HG03196 (cell line): Measurements from ENCODE around the gene GGT5.
"Not testable (repeated sequence)": the region's sequence is repeated elsewhere in the genome, so short reads cannot be mapped to it uniquely, and the experiment has no call there.

Source experiments
- ATAC-seq: cut with Tn5 transposase; IDR thresholded peaks from one replicate; pipeline ENCODE4 v1.9.1; 2021; ENCODE audit not compliant: unreplicated experiment

The GGT5 gene

GRCh38 chr22:24235315-24235714 lies 9.6 kb downstream of the GGT5 start:
- no peak for ATAC-seq

GRCh38 chr22:24233816-24234215 lies 11.1 kb downstream of the GGT5 start:
- ATAC-seq = no peak

DNA sequence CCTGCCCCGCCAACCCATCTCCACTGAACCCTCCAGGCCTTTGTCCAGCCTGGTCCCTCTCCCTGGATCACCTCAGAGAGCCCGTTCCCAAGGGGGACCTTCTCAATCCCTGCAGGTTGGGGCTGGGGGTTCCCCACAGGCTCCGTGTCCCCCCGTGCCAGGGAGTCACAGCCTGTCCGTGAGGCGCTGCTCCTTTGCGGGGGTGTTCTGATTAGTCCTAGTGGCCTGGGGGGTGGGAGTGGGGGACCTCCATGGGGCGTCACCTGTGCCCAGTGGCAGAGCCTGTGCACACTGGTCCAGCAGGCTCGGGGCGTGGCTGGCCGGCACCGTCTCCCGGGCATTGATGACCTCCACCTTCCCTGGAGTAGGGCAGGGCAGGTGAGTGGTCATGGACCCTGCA lies 11.6 kb downstream of the GGT5 start:
- no peak for ATAC-seq

- no peak for ATAC-seq
Measured at GRCh38 chr22:24232725-24233124, 12.2 kb downstream of the GGT5 start.

GRCh38 chr22:24232124-24232523 lies 12.8 kb downstream of the GGT5 start:
- ATAC-seq = no peak

GRCh38 chr22:24231706-24232105 lies 13.2 kb downstream of the GGT5 start:
- no peak for ATAC-seq

- ATAC-seq = no peak
Measured at GRCh38 chr22:24230911-24231656, 13.8 kb downstream of the GGT5 start.

DNA sequence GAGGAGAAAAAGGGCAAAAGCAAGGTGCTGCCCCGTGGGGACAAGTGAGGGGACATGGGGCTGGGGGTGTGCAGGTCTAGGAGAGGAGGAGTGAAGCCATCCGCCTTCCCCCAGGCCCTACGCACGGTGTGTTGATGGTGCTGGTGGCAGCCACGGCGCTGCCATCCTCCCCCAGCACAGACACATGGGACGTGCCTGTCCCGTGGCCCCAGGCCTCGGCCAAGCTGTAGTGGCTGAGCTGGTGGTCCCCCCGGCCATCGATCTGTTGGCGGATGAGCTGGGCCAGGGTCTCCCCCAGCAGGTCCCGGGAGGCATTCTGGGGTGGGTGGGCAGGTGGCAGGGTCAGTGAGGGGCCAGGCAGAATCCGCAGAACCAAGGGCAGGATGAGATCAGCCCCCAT lies 18.9 kb downstream of the GGT5 start:
- no peak for ATAC-seq

- ATAC-seq = no peak
Measured at GRCh38 chr22:24225044-24225601, 19.8 kb downstream of the GGT5 start.

DNA sequence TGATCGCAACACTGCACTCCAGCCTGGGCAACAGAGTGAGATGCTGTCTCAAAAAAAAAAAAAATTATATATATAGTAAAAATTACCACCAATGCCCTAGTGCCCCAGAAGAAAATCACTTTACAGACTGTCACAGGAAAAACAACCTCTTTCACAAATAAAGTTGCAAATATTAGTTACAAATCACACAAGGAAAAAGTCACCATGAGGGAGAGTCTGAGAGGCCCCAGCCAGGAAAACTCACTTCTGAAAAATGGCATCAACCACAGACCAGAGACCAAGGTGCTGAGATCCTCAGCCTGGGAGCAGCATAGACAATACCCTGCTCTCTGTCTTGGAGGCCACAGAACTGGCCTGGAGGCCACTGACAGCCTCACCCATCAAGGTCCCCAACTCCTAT lies 20.4 kb downstream of the GGT5 start:
- ATAC-seq = no peak

DNA sequence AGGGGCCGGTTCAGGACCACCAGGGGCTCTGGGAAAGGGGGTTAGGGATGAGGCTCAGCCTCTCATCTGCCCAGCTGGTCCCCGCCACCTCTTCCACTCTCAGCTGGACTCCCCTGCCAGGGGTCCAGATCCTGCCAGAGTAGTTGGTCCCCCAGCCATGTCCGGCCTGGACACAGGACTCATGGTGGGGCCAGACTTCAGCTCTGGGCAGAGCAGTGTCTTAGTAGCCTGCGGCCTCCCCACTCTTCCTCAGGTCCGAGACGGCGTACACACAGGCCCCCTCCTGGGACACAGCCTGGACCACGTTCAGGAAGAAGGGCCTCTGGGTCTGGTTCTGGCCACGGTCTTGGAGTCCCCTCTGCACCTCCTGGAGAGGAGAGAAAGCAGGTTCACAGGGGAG lies 25.1 kb downstream of the GGT5 start:
- ATAC-seq = no peak

GRCh38 chr22:24217384-24217783 lies 27.5 kb downstream of the GGT5 start:
- ATAC-seq = no peak

DNA sequence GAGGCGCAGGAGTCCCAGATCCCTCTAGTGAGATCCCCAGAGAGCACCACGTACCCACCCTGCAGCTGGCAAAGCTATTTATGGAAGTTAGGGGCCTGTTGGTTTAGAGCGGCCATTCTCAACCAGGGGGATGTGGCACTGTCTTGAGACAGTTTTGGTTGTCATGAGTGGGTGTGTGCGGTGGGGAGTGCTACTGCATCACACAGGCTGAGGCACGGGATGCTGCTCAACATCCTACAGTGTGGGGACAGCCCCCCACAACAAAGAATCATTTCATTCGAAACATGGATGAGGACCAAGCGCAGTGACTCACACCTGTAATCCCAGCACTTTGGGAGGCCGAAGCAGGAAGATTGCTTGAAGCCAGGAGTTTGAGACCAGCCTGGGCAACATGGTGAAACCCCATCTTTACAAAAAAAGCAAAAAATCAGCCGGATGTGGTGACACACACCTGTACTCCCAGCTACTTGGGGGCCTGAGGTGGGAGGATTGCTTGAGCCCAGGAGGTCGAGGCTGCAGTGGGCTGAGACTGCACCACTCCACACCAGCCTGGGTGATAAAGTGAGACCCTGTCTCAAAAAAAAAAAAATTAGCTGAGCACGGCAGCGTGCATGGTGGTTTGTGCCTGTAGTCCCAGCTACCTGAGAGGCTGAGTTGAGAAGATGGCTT lies 28.2 kb downstream of the GGT5 start:
- no peak for ATAC-seq

DNA sequence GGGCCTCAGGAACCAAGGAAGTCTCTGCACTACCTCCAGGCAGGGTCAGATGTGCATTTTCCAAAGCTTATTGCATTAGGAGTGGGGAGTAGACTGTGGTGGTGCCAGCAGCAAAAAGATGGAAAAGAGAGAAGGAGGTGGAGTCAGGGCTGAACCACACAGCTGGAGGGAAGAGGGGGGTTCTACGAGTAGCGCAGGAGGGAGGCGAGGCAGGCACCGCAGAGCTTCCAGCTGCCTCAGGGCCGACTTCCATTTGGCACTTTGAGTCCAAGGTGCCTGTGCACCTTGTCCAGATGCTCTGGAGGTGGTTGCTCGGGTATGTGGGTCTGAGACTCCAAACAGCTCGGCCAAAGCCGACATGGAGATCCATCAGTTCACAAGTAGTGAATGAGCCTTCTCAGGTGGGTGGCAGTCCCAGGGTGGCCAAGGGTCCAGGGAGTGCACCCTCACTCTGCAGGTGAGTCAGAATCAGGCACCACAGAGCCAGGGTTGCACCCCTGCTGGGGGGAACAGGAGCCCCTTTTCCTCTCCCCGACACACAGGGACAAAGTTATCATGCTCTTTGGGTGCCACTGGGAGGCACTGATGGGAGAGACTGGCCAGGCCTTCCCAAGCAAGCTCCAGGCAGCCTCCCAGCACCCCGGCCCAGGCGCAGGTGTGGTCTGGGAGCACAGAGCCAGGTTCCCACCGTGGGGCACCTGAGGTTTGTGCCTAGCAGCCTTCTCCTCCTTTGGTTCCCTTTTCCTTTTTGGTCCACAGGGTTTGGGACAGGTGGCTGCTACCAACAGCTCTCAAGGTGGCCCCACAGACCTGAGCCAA lies 30.2 kb downstream of the GGT5 start:
- ATAC-seq = no peak

- not testable (repeated sequence) for ATAC-seq
Measured at GRCh38 chr22:24213111-24213510, 31.8 kb downstream of the GGT5 start.

- not testable (repeated sequence) for ATAC-seq
Measured at GRCh38 chr22:24211716-24212115, 33.2 kb downstream of the GGT5 start.

DNA sequence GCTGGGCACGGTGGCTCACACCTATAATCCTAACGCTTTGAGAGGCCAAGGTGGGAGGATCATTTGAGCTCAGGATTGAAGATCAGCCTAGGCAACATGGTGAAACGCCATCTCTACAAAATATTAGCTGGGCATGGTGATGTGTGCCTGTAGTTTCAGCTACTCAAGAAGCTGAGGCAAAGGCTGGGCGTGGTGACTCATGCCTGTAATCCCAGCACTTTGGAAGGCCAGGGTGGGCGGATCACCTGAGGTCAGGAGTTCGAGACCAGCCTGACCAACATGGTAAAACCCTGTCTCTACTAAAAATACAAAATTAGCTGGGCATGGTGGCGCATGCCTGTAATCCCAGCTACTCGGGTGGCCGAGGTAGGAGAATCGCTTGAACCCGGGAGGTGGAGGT lies 34.5 kb downstream of the GGT5 start:
- ATAC-seq = not testable (repeated sequence)

- no peak for ATAC-seq
Measured at GRCh38 chr22:24209687-24210086, 35.2 kb downstream of the GGT5 start.

DNA sequence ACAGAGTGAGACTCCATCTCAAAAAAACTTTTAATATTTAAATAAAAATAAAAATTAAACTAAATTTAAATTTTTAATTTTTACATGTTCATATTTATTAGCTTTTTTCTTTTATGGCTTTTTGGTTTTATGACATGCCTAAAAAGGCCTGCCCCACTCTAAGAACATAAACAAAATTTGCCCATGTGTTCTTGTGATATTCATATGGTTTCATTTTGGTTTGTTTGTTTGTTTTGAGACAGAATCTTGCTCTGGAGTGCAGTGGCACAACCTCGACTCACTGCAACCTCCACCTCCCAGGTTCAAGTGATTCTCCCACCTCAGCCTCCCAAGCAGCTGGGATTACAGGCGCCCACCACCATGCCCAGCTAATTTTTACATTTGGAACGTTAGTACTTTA lies 35.9 kb downstream of the GGT5 start:
- no peak for ATAC-seq

DNA sequence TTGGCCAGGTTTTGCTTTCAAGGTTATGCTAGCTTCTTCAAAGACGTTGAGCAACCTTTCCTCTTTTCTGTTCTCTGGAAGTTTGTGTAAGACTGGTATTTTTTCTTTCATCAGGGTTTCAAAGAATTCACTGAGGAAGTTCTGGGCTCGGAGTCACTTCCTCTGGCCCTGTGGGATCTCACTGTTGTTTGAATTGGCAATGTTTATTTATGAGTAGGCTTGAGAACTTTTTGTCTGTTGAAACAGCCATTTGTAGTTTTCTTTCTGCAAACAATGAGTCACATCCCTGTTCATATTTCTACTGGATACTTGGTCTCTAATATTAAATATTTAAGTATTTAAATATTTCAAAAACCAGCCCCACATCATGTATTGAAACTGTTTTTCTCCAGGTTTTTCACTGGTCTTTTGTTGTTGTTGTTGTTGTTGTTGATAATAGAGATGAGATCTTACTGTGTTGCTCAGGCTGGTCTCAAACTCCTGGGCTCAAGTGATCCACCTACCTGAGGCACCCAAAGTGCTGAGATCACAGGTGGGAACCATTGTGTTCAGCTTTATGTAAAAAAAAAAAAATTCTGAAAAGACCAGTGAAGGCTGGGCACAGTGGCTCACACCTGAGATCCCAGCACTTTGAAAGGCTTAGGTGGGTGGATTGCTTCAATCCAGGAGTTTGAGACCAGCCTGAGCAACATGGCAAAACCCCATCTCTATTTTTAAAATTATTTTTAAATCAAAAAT lies 36.7 kb downstream of the GGT5 start:
- ATAC-seq = no peak
